GM12873 (cell line): ENCODE data around the gene KLRK1.

Source experiments
- TF ChIP-seq, protein P1 (sequence below): IDR thresholded peaks from 2 replicates; pipeline ENCODE4 v1.5.1; 2012; ENCODE audit warnings: low read depth, mild to moderate bottlenecking, moderate library complexity, low read length, control low read depth; ENCODE audit not compliant: insufficient read depth; ENCODE audit errors: missing control alignments

KLRK1 gene

DNA sequence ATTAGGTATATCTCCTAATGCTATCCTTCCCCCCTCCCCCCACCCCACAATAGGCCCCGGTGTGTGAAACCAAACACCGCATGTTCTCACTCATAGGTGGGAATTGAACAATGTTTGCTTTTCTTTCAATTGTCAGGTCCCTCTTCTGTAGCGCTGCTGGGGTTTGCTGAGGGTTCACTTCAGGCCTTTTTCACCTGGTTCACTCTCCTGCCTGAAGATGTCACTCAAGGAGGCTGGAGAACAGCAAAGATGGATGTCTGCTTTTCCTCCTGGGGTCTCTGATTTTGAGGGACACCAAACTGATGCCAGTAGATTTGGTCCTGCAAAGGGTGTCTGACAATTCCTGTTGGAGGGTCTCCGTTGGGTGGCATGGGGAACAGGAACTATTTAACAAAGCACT is 35.8 kb downstream of the KLRK1 start:
- TF ChIP-seq, protein P1, sequence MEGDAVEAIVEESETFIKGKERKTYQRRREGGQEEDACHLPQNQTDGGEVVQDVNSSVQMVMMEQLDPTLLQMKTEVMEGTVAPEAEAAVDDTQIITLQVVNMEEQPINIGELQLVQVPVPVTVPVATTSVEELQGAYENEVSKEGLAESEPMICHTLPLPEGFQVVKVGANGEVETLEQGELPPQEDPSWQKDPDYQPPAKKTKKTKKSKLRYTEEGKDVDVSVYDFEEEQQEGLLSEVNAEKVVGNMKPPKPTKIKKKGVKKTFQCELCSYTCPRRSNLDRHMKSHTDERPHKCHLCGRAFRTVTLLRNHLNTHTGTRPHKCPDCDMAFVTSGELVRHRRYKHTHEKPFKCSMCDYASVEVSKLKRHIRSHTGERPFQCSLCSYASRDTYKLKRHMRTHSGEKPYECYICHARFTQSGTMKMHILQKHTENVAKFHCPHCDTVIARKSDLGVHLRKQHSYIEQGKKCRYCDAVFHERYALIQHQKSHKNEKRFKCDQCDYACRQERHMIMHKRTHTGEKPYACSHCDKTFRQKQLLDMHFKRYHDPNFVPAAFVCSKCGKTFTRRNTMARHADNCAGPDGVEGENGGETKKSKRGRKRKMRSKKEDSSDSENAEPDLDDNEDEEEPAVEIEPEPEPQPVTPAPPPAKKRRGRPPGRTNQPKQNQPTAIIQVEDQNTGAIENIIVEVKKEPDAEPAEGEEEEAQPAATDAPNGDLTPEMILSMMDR, result no peak

DNA sequence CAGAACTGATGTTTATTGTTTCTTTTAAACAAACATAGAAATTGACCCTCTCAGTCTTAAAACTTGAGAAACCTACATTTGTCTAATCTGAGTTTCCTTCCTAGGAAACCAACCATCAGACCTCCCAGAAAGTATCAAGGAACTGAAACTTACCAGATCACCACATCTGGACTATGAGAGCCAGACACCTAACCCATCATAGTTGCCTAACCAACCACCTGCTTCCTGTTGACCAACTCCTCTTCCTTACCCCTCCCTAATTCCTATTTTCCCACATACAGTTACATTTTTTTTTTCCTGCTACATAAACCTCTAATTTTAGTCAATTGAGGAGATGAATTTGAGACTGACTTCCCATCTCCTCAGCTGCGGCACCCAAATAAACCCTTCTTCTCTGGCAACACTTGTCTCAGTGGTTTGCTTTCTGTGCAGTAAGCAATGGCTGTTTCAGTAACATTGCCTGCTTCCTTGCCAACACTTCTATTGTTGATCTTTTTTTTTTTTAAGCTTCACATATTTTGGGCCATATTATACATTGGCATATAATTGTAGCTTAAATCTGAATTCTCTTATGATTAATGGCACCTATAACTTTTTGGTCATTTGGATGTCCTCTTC is 47.8 kb downstream of the KLRK1 start:
- TF ChIP-seq, protein P1, result no peak

DNA sequence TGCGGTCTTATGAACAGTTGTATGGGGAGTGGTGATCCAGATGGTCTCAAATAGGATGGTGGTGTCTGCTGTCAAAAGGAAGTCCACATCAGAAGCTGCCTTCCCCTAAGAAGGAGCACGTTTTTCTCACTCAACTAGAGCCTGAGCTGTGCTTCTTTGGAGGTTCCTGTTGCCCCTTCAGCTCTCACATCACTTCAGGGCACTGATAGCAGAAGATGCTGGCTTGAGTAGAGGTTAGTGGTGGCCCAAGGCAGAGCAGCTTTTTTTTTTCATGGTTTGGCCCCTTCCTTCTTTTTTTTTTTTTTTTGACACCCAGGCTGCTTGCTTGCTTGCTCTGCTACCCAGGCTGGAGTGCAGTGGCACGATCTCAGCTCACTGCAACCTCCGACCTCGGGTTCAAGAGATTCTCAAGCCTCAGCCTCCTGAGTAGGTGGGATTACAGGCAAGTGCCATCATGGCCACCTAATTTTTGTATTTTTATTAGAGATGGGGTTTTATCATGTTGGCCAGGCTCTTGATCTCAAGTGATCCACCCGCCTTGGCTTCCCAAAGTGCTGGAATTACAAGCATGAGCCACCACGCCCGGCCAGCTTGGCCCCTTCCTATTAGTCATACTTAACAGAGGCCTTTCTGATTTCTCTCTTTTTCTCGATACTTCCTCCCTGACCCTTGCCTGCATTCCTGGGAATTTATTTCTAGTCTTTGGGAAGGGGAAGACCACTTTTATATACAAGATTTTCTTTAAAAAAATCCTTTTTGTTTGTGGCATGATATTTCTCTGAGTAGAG is 50.6 kb downstream of the KLRK1 start:
- TF ChIP-seq, protein P1, result no peak

DNA sequence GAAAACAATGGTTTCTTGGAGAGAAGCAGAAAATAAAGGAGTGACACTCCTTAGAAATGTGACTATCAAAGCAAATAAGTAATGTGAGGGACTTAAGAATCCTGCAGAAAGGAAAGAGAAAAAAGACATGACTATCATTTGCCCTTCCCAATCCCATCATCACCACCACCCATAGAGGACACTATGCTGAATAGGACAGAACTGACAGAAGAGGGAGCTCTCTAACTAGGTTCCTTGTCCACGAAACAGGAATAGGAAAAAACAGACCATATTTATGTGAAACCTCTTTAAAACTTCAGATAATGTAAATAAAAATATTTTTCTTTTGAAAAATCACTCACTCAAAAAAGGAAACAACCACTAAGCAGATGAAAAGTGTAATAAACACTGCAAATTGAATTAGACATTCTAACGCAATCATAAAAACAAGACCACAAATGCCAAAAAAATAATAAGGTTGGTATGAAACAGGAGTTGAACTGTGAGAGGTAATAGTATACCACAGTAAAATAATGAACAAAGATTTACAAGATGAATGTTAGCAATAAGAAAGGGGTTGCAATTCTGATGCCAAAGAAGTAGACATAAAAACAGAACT is 58.1 kb downstream of the KLRK1 start:
- TF ChIP-seq, protein P1, result peak; percentile 59
